HEK293 (cell line): Measurements from ENCODE around the gene LEP.

Experiments used
- EGR2 ChIP-seq: fragments of 450-650 bp; formaldehyde crosslinking; IDR thresholded peaks from 2 replicates; pipeline ENCODE4 v1.5.1; 2016; ENCODE audit warnings: low read depth, missing biosample characterization, missing genetic modification characterization
- GLIS2 ChIP-seq: fragments of 450-650 bp; formaldehyde crosslinking; IDR thresholded peaks from 2 replicates; pipeline ENCODE4 v1.5.1; 2016; ENCODE audit warnings: missing biosample characterization, missing genetic modification characterization
- HOXA7 ChIP-seq: sonication (generic); formaldehyde crosslinking; IDR thresholded peaks from 2 replicates; pipeline ENCODE4 v1.8.1; 2022; ENCODE audit warnings: missing genetic modification reagents, borderline replicate concordance
- MYNN ChIP-seq: fragments of 450-650 bp; formaldehyde crosslinking; IDR thresholded peaks from 2 replicates; pipeline ENCODE4 v1.5.1; 2016; ENCODE audit warnings: missing biosample characterization, missing genetic modification characterization, borderline replicate concordance
- OSR2 ChIP-seq: fragments of 450-650 bp; formaldehyde crosslinking; IDR thresholded peaks from 2 replicates; pipeline ENCODE4 v1.5.1; 2016; ENCODE audit warnings: missing biosample characterization, missing genetic modification characterization
- ZBTB17 ChIP-seq: fragments of 450-650 bp; formaldehyde crosslinking; IDR thresholded peaks from 2 replicates; pipeline ENCODE4 v1.5.1; 2016; ENCODE audit warnings: missing biosample characterization, missing genetic modification characterization
- ZBTB21 ChIP-seq: fragments of 450-650 bp; formaldehyde crosslinking; IDR thresholded peaks from 2 replicates; pipeline ENCODE4 v1.5.1; 2017; ENCODE audit warnings: missing biosample characterization, missing genetic modification characterization
- ZBTB7A ChIP-seq: fragments of 450-650 bp; formaldehyde crosslinking; IDR thresholded peaks from 2 replicates; pipeline ENCODE4 v1.5.1; 2016; ENCODE audit warnings: low read depth, missing biosample characterization, missing genetic modification characterization
- ZFP37 ChIP-seq: fragments of 450-650 bp; formaldehyde crosslinking; IDR thresholded peaks from 2 replicates; pipeline ENCODE4 v1.5.1; 2016; ENCODE audit warnings: missing biosample characterization, missing genetic modification characterization
- ZNF16 ChIP-seq: fragments of 450-650 bp; formaldehyde crosslinking; IDR thresholded peaks from 2 replicates; pipeline ENCODE4 v1.5.1; 2016; ENCODE audit warnings: low read depth, missing biosample characterization, missing genetic modification characterization
- ZNF2 ChIP-seq: fragments of 450-650 bp; formaldehyde crosslinking; IDR thresholded peaks from 2 replicates; pipeline ENCODE4 v1.5.1; 2016; ENCODE audit warnings: missing biosample characterization, missing genetic modification characterization
- ZNF302 ChIP-seq: fragments of 450-650 bp; formaldehyde crosslinking; IDR thresholded peaks from 2 replicates; pipeline ENCODE4 v1.5.1; 2016; ENCODE audit warnings: missing biosample characterization, missing genetic modification characterization, low read depth
- ZNF335 ChIP-seq: fragments of 450-650 bp; formaldehyde crosslinking; conservative IDR thresholded peaks from 2 replicates; pipeline ENCODE4 v1.5.1; 2016; ENCODE audit warnings: missing biosample characterization, missing genetic modification characterization
- ZNF423 ChIP-seq: fragments of 450-650 bp; formaldehyde crosslinking; IDR thresholded peaks from 2 replicates; pipeline ENCODE4 v1.5.1; 2016; ENCODE audit warnings: missing biosample characterization, missing genetic modification characterization
- ZNF433 ChIP-seq: fragments of 450-650 bp; formaldehyde crosslinking; IDR thresholded peaks from 2 replicates; pipeline ENCODE4 v1.5.1; 2016; ENCODE audit warnings: missing biosample characterization, missing genetic modification characterization, low read depth
- ZNF48 ChIP-seq: fragments of 450-650 bp; formaldehyde crosslinking; IDR thresholded peaks from 2 replicates; pipeline ENCODE4 v1.5.1; 2016; ENCODE audit warnings: missing biosample characterization, missing genetic modification characterization
- ZNF501 ChIP-seq: fragments of 450-650 bp; formaldehyde crosslinking; IDR thresholded peaks from 2 replicates; pipeline ENCODE4 v1.5.1; 2016; ENCODE audit warnings: missing biosample characterization, missing genetic modification characterization
- ZNF560 ChIP-seq: fragments of 450-650 bp; formaldehyde crosslinking; IDR thresholded peaks from 2 replicates; pipeline ENCODE4 v1.5.1; 2017; ENCODE audit warnings: missing biosample characterization, missing genetic modification characterization, borderline replicate concordance
- ZNF629 ChIP-seq: fragments of 450-650 bp; formaldehyde crosslinking; IDR thresholded peaks from 2 replicates; pipeline ENCODE4 v1.5.1; 2017; ENCODE audit warnings: missing biosample characterization, missing genetic modification characterization
- TF ChIP-seq, protein P1 (sequence below): fragments of 450-650 bp; formaldehyde crosslinking; IDR thresholded peaks from 2 replicates; pipeline ENCODE4 v1.5.1; 2016; ENCODE audit warnings: missing biosample characterization, missing genetic modification characterization
- TF ChIP-seq, protein P2 (sequence below): fragments of 450-650 bp; IDR thresholded peaks from 2 replicates; pipeline ENCODE4 v1.5.1; 2018; ENCODE audit warnings: missing biosample characterization, mild to moderate bottlenecking, missing genetic modification characterization
- TF ChIP-seq, protein P3 (sequence below): fragments of 450-650 bp; formaldehyde crosslinking; IDR thresholded peaks from 2 replicates; pipeline ENCODE4 v1.5.1; 2016; ENCODE audit warnings: missing biosample characterization, missing genetic modification characterization
- TF ChIP-seq, protein P4 (sequence below): fragments of 450-650 bp; formaldehyde crosslinking; IDR thresholded peaks from 2 replicates; pipeline ENCODE4 v1.5.1; 2016; ENCODE audit warnings: missing biosample characterization, missing genetic modification characterization, borderline replicate concordance
- TF ChIP-seq, protein P5 (sequence below): fragments of 450-650 bp; formaldehyde crosslinking; IDR thresholded peaks from 2 replicates; pipeline ENCODE4 v1.5.1; 2016; ENCODE audit warnings: missing biosample characterization, missing genetic modification characterization, borderline replicate concordance
- TF ChIP-seq, protein P6 (sequence below): fragments of 450-650 bp; formaldehyde crosslinking; IDR thresholded peaks from 2 replicates; pipeline ENCODE4 v1.5.1; 2016; ENCODE audit warnings: missing biosample characterization, missing genetic modification characterization

Gene LEP

DNA sequence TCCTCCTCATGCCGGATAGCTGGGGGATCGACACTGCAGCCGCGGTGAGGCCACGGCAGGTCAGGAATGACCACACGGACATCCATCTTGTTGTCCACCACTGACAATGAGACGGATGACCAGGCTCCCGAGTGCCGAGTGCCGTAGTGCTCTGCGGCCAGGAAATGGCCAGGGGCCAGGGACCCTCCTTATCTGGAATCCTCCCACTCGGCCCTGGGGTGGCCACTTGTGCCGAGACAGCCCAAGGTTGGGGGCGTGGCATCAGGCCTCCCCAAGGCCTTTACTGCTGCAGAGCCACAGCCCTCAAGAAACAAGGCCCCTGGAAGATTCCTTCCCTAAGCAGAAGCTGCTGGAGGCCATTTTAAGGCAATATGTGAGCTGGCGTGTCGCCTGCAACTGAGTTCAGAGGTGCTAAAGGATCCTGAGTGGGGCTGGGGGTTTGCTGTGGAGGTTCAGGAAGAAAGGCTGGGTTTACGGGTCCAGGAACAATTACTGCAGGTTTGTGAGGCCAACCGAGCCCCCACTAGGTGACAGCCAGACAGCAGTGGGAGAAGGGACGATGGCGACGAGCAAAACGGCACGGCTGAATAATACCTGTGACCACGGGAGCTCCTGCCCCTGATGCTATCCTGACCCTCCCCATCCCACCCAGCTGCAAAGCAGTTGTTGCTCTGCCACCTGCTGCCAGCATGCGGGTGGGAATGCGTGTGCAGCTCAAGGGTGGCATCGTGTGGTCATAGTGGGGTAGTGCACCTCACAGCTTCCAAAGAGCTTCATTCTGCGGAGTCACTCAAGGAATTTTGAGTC lies 31.6 kb upstream of the LEP start (continued):
- TF ChIP-seq EGR2 (tag by site-specific recombination): no peak
- TF ChIP-seq, protein P1, sequence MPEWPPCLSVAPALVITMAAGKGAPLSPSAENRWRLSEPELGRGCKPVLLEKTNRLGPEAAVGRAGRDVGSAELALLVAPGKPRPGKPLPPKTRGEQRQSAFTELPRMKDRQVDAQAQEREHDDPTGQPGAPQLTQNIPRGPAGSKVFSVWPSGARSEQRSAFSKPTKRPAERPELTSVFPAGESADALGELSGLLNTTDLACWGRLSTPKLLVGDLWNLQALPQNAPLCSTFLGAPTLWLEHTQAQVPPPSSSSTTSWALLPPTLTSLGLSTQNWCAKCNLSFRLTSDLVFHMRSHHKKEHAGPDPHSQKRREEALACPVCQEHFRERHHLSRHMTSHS (tag by site-specific recombination): no peak
- peak; percentile 48; the same call in 1 of the 2 replicates for TF ChIP-seq ZBTB17 (tag by site-specific recombination)
- no peak for TF ChIP-seq ZNF560 (tag by site-specific recombination)
- TF ChIP-seq, protein P2, sequence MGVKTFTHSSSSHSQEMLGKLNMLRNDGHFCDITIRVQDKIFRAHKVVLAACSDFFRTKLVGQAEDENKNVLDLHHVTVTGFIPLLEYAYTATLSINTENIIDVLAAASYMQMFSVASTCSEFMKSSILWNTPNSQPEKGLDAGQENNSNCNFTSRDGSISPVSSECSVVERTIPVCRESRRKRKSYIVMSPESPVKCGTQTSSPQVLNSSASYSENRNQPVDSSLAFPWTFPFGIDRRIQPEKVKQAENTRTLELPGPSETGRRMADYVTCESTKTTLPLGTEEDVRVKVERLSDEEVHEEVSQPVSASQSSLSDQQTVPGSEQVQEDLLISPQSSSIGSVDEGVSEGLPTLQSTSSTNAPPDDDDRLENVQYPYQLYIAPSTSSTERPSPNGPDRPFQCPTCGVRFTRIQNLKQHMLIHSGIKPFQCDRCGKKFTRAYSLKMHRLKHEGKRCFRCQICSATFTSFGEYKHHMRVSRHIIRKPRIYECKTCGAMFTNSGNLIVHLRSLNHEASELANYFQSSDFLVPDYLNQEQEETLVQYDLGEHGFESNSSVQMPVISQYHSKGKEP (tag by site-specific recombination): peak; percentile 13; the same call in 1 of the 2 replicates
- no peak for TF ChIP-seq ZNF48
- TF ChIP-seq ZNF335 (tag by site-specific recombination): peak; percentile 49; the same call in 1 of the 2 replicates
- TF ChIP-seq ZBTB21 (tag by site-specific recombination): no peak
- no peak for TF ChIP-seq OSR2 (tag by site-specific recombination)
- TF ChIP-seq, protein P3, sequence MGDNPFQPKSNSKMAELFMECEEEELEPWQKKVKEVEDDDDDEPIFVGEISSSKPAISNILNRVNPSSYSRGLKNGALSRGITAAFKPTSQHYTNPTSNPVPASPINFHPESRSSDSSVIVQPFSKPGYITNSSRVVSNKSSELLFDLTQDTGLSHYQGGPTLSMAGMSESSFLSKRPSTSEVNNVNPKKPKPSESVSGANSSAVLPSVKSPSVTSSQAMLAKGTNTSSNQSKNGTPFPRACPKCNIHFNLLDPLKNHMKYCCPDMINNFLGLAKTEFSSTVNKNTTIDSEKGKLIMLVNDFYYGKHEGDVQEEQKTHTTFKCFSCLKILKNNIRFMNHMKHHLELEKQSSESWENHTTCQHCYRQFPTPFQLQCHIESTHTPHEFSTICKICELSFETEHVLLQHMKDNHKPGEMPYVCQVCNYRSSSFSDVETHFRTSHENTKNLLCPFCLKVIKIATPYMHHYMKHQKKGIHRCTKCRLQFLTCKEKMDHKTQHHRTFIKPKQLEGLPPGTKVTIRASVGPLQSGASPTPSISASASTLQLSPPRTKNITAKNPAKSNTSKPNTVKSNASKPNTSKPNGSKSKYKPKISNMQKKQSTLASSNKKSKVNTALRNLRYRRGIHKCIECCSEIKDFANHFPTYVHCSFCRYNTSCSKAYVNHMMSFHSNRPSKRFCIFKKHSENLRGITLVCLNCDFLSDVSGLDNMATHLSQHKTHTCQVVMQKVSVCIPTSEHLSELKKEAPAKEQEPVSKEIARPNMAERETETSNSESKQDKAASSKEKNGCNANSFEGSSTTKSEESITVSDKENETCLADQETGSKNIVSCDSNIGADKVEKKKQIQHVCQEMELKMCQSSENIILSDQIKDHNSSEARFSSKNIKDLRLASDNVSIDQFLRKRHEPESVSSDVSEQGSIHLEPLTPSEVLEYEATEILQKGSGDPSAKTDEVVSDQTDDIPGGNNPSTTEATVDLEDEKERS: no peak
- no peak for TF ChIP-seq ZNF16 (tag by site-specific recombination)
- TF ChIP-seq, protein P4, sequence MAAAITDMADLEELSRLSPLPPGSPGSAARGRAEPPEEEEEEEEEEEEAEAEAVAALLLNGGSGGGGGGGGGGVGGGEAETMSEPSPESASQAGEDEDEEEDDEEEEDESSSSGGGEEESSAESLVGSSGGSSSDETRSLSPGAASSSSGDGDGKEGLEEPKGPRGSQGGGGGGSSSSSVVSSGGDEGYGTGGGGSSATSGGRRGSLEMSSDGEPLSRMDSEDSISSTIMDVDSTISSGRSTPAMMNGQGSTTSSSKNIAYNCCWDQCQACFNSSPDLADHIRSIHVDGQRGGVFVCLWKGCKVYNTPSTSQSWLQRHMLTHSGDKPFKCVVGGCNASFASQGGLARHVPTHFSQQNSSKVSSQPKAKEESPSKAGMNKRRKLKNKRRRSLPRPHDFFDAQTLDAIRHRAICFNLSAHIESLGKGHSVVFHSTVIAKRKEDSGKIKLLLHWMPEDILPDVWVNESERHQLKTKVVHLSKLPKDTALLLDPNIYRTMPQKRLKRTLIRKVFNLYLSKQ (tag by site-specific recombination): no peak
- no peak for TF ChIP-seq HOXA7 (CRISPR knock-in tag)
- TF ChIP-seq ZNF2 (tag by site-specific recombination): peak; percentile 91
- TF ChIP-seq ZNF423: no peak
- no peak for TF ChIP-seq ZBTB7A (tag by site-specific recombination)
- TF ChIP-seq, protein P5, sequence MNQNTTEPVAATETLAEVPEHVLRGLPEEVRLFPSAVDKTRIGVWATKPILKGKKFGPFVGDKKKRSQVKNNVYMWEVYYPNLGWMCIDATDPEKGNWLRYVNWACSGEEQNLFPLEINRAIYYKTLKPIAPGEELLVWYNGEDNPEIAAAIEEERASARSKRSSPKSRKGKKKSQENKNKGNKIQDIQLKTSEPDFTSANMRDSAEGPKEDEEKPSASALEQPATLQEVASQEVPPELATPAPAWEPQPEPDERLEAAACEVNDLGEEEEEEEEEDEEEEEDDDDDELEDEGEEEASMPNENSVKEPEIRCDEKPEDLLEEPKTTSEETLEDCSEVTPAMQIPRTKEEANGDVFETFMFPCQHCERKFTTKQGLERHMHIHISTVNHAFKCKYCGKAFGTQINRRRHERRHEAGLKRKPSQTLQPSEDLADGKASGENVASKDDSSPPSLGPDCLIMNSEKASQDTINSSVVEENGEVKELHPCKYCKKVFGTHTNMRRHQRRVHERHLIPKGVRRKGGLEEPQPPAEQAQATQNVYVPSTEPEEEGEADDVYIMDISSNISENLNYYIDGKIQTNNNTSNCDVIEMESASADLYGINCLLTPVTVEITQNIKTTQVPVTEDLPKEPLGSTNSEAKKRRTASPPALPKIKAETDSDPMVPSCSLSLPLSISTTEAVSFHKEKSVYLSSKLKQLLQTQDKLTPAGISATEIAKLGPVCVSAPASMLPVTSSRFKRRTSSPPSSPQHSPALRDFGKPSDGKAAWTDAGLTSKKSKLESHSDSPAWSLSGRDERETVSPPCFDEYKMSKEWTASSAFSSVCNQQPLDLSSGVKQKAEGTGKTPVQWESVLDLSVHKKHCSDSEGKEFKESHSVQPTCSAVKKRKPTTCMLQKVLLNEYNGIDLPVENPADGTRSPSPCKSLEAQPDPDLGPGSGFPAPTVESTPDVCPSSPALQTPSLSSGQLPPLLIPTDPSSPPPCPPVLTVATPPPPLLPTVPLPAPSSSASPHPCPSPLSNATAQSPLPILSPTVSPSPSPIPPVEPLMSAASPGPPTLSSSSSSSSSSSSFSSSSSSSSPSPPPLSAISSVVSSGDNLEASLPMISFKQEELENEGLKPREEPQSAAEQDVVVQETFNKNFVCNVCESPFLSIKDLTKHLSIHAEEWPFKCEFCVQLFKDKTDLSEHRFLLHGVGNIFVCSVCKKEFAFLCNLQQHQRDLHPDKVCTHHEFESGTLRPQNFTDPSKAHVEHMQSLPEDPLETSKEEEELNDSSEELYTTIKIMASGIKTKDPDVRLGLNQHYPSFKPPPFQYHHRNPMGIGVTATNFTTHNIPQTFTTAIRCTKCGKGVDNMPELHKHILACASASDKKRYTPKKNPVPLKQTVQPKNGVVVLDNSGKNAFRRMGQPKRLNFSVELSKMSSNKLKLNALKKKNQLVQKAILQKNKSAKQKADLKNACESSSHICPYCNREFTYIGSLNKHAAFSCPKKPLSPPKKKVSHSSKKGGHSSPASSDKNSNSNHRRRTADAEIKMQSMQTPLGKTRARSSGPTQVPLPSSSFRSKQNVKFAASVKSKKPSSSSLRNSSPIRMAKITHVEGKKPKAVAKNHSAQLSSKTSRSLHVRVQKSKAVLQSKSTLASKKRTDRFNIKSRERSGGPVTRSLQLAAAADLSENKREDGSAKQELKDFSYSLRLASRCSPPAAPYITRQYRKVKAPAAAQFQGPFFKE (tag by site-specific recombination): no peak
- TF ChIP-seq GLIS2 (tag by site-specific recombination): no peak
- TF ChIP-seq, protein P6, sequence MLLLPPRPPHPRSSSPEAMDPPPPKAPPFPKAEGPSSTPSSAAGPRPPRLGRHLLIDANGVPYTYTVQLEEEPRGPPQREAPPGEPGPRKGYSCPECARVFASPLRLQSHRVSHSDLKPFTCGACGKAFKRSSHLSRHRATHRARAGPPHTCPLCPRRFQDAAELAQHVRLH: no peak
- no peak for TF ChIP-seq MYNN (tag by site-specific recombination)
- TF ChIP-seq ZNF629 (tag by site-specific recombination): no peak
- no peak for TF ChIP-seq ZNF501 (tag by site-specific recombination)
- TF ChIP-seq ZFP37 (tag by site-specific recombination): 0 out of 2 replicates have a peak, but pooled peaks have one; percentile 50
- TF ChIP-seq ZNF433 (tag by site-specific recombination): no peak
- no peak for TF ChIP-seq ZNF302 (tag by site-specific recombination)
